ENCODE measurements around the gene LRFN5. TPM values are rescaled to one million over a fixed set of nuclear protein-coding genes. Genes with fewer than 3 reads are reported as not detected.

Gene LRFN5
- total and polyA plus RNA-seq, 2 of the 13 experiments (the other 11 are each of a cell fraction or from before 2014, with no cell fraction given), result not detected

DNA sequence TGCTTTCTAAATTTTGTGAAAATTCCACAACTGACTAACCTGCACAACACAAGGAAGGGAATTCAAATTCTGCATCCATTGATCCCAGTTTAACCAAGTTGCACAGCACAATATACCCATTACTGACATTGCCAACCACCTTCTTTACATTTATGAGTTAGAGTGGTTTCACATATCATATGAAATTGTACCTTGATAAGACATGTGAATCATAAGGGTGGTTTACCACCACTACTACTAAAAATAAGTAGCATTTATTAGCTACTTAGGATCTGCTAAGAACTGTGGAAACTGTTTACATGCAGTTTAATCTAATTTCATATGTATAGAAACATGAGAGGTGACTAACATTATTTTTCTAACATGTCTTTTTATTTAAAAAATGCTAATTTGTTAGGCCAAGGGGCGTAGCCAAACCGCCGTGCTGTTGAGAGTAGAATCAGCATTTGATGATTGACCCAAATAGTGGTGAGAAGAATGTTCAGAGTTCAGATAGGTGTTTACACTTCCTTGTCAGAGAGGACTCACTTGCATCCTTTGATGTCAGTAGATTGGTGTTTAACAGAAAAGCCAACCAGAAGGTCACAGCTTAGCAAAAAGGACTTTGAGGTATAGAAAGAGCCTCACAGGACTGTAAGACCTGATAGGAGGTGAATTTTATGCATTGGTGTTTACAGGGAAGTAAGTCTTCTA, 56.2 kb downstream of the LRFN5 start (continued):
- TF ChIP-seq, protein P1, sequence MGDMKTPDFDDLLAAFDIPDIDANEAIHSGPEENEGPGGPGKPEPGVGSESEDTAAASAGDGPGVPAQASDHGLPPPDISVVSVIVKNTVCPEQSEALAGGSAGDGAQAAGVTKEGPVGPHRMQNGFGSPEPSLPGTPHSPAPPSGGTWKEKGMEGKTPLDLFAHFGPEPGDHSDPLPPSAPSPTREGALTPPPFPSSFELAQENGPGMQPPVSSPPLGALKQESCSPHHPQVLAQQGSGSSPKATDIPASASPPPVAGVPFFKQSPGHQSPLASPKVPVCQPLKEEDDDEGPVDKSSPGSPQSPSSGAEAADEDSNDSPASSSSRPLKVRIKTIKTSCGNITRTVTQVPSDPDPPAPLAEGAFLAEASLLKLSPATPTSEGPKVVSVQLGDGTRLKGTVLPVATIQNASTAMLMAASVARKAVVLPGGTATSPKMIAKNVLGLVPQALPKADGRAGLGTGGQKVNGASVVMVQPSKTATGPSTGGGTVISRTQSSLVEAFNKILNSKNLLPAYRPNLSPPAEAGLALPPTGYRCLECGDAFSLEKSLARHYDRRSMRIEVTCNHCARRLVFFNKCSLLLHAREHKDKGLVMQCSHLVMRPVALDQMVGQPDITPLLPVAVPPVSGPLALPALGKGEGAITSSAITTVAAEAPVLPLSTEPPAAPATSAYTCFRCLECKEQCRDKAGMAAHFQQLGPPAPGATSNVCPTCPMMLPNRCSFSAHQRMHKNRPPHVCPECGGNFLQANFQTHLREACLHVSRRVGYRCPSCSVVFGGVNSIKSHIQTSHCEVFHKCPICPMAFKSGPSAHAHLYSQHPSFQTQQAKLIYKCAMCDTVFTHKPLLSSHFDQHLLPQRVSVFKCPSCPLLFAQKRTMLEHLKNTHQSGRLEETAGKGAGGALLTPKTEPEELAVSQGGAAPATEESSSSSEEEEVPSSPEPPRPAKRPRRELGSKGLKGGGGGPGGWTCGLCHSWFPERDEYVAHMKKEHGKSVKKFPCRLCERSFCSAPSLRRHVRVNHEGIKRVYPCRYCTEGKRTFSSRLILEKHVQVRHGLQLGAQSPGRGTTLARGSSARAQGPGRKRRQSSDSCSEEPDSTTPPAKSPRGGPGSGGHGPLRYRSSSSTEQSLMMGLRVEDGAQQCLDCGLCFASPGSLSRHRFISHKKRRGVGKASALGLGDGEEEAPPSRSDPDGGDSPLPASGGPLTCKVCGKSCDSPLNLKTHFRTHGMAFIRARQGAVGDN (CRISPR knock-in tag; IDR thresholded peaks at IDR 0.05), result no peak
- TF ChIP-seq, protein P2, sequence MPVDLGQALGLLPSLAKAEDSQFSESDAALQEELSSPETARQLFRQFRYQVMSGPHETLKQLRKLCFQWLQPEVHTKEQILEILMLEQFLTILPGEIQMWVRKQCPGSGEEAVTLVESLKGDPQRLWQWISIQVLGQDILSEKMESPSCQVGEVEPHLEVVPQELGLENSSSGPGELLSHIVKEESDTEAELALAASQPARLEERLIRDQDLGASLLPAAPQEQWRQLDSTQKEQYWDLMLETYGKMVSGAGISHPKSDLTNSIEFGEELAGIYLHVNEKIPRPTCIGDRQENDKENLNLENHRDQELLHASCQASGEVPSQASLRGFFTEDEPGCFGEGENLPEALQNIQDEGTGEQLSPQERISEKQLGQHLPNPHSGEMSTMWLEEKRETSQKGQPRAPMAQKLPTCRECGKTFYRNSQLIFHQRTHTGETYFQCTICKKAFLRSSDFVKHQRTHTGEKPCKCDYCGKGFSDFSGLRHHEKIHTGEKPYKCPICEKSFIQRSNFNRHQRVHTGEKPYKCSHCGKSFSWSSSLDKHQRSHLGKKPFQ (CRISPR knock-in tag; IDR thresholded peaks at IDR 0.05; ENCODE audit: insufficient replicate concordance), result no peak
- TF ChIP-seq ARNT (IDR thresholded peaks at IDR 0.05) (no peak), GTF3A (CRISPR knock-in tag; conservative IDR thresholded peaks at IDR 0.05) (no peak), CEBPG (CRISPR knock-in tag; IDR thresholded peaks at IDR 0.05) (no peak), NCOR1 (IDR thresholded peaks at IDR 0.05; ENCODE audit: borderline replicate concordance, low read length) (no peak; the same call in 1 of the 2 replicates), FOXP1 (IDR thresholded peaks at IDR 0.05) (no peak), FOXP1 (CRISPR knock-in tag; IDR thresholded peaks at IDR 0.05) (peak; percentile 86; the same call in 1 of the 2 replicates), ZSCAN9 (CRISPR knock-in tag; IDR thresholded peaks at IDR 0.05; ENCODE audit: borderline replicate concordance) (no peak), ZKSCAN5 (CRISPR knock-in tag; IDR thresholded peaks at IDR 0.05) (peak; percentile 47; the same call in 1 of the 2 replicates), ZFP36L2 (CRISPR knock-in tag; IDR thresholded peaks at IDR 0.05) (no peak), PHF21A (CRISPR knock-in tag; IDR thresholded peaks at IDR 0.05) (no peak), ZNF549 (CRISPR knock-in tag; IDR thresholded peaks at IDR 0.05) (no peak), RFXAP (CRISPR knock-in tag; IDR thresholded peaks at IDR 0.05; ENCODE audit: borderline replicate concordance) (no peak), MAFG (CRISPR knock-in tag; IDR thresholded peaks at IDR 0.05) (no peak), ZNF749 (CRISPR knock-in tag; IDR thresholded peaks at IDR 0.05; ENCODE audit: borderline replicate concordance) (no peak), ZMYM3 (CRISPR knock-in tag; IDR thresholded peaks at IDR 0.05) (no peak), NR2F1 (CRISPR knock-in tag; IDR thresholded peaks at IDR 0.05) (peak in 1 of 2 experiments; percentile 57; a peak in 3 of 4 replicates), PRPF4 (IDR thresholded peaks at IDR 0.05; ENCODE audit: low read depth, low read length, poor library complexity, severe bottlenecking) (no peak), MEIS2 (CRISPR knock-in tag; IDR thresholded peaks at IDR 0.05) (no peak), ZFP36L1 (CRISPR knock-in tag; IDR thresholded peaks at IDR 0.05) (peak; percentile 54; the same call in 1 of the 2 replicates)
- TF ChIP-seq, protein P3, sequence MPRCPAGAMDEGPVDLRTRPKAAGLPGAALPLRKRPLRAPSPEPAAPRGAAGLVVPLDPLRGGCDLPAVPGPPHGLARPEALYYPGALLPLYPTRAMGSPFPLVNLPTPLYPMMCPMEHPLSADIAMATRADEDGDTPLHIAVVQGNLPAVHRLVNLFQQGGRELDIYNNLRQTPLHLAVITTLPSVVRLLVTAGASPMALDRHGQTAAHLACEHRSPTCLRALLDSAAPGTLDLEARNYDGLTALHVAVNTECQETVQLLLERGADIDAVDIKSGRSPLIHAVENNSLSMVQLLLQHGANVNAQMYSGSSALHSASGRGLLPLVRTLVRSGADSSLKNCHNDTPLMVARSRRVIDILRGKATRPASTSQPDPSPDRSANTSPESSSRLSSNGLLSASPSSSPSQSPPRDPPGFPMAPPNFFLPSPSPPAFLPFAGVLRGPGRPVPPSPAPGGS (CRISPR knock-in tag; IDR thresholded peaks at IDR 0.05), result no peak
- TF ChIP-seq, protein P4, sequence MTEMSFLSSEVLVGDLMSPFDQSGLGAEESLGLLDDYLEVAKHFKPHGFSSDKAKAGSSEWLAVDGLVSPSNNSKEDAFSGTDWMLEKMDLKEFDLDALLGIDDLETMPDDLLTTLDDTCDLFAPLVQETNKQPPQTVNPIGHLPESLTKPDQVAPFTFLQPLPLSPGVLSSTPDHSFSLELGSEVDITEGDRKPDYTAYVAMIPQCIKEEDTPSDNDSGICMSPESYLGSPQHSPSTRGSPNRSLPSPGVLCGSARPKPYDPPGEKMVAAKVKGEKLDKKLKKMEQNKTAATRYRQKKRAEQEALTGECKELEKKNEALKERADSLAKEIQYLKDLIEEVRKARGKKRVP (CRISPR knock-in tag; IDR thresholded peaks at IDR 0.05), result no peak

All from HepG2 (cell line).